SK-N-MC (cell line): ENCODE data around the gene NCKAP5.

Experiments used
- EZH2 ChIP-seq: fragments of 200-600 bp; sonication (generic); IDR thresholded peaks from one replicate; pipeline ENCODE4 v1.6.1; 2017; ENCODE audit warnings: antibody characterized with exemption
- POLR2AphosphoS5 ChIP-seq: IDR thresholded peaks from 2 replicates; pipeline ENCODE4 v1.6.1; 2012; ENCODE audit warnings: mild to moderate bottlenecking, low read depth, low read length, borderline replicate concordance

DNA sequence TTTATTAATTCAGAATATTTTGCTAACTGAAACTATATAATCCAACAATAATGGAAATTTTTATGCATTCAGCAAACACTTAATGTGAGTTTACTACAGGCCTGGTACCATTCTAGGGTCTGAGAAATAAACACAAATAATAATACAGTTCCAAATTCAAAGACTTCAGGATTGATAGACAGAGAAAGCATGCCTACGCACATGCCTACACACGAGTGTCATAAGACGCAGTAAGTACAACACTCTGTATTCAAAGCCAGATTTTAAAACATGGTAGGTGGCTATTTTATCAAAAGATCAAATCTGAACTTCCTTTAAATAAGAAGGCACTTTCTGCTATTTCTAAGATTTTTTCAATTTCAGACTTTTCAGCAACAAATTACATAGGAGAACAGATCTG, 346.9 kb downstream of the NCKAP5 start:
- TF ChIP-seq EZH2 = no peak
- TF ChIP-seq POLR2AphosphoS5 = no peak
